Loucy (cell line): Measurements from ENCODE around the gene TBC1D1.

Experiments
- H2AFZ ChIP-seq: fragments of 200-600 bp; sonication (generic); 2 replicates; pipeline ENCODE4 v1.6.0; 2016; ENCODE audit warnings: antibody characterized with exemption, mild to moderate bottlenecking, low read length, moderate library complexity
- H3F3A ChIP-seq: fragments of 200-600 bp; 2 replicates; pipeline ENCODE4 v1.6.0; 2016; ENCODE audit warnings: antibody characterized with exemption, low read depth, mild to moderate bottlenecking
- H3K27me3 ChIP-seq: fragments of 200-600 bp; sonication (generic); 2 replicates; pipeline ENCODE4 v1.6.1; 2014; ENCODE audit warnings: low read length, mild to moderate bottlenecking; ENCODE audit not compliant: insufficient read depth, poor library complexity, severe bottlenecking
- H3K36me3 ChIP-seq: fragments of 200-600 bp; sonication (generic); 2 replicates; pipeline ENCODE4 v1.6.1; 2016; ENCODE audit warnings: low read length; ENCODE audit not compliant: insufficient read depth
- H3K4me1 ChIP-seq: fragments of 200-600 bp; sonication (generic); 2 replicates; pipeline ENCODE4 v1.5.1; 2014; ENCODE audit warnings: low read length, mild to moderate bottlenecking; ENCODE audit not compliant: insufficient read depth, poor library complexity, severe bottlenecking
- H3K4me2 ChIP-seq: fragments of 200-600 bp; sonication (generic); 2 replicates; pipeline ENCODE4 v1.6.0; 2014; ENCODE audit warnings: antibody characterized with exemption, low read length, low read depth, mild to moderate bottlenecking; ENCODE audit not compliant: poor library complexity, severe bottlenecking
- H3K4me3 ChIP-seq: fragments of 200-600 bp; sonication (generic); 2 replicates; pipeline ENCODE4 v1.5.1; 2014; ENCODE audit warnings: low read length, mild to moderate bottlenecking, mixed read lengths; ENCODE audit not compliant: poor library complexity, severe bottlenecking
- H3K79me2 ChIP-seq: fragments of 200-600 bp; sonication (generic); 2 replicates; pipeline ENCODE4 v1.6.1; 2014; ENCODE audit warnings: low read length; ENCODE audit not compliant: insufficient read depth
- H3K9ac ChIP-seq: fragments of 200-600 bp; sonication (generic); 2 replicates; pipeline ENCODE4 v1.6.0; 2014; ENCODE audit warnings: mild to moderate bottlenecking, low read depth, low read length, moderate library complexity; ENCODE audit not compliant: poor library complexity, severe bottlenecking
- H3K9me2 ChIP-seq: fragments of 200-600 bp; sonication (generic); replicated peaks from 2 replicates; pipeline ENCODE4 v1.6.1; 2016; ENCODE audit warnings: low read depth, low read length, mixed read lengths
- H3K9me3 ChIP-seq: fragments of 200-600 bp; sonication (generic); 2 replicates; pipeline ENCODE4 v1.6.1; 2014; ENCODE audit warnings: mild to moderate bottlenecking, antibody characterized with exemption, low read length, low read depth; ENCODE audit not compliant: insufficient read depth
- H4K20me1 ChIP-seq: fragments of 200-600 bp; sonication (generic); 2 replicates; pipeline ENCODE4 v1.6.0; 2014; ENCODE audit warnings: antibody characterized with exemption, low read length, mild to moderate bottlenecking; ENCODE audit not compliant: insufficient read depth, poor library complexity, severe bottlenecking
- EZH2phosphoT487 ChIP-seq: fragments of 200-600 bp; IDR thresholded peaks from 2 replicates; pipeline ENCODE4 v1.6.1; 2018; ENCODE audit warnings: antibody characterized with exemption, mild to moderate bottlenecking, moderate library complexity, borderline replicate concordance
- TF ChIP-seq, protein P1 (sequence below): fragments of 200-600 bp; sonication (generic); conservative IDR thresholded peaks from 2 replicates; pipeline ENCODE4 v1.5.1; 2014; ENCODE audit warnings: mild to moderate bottlenecking, antibody characterized with exemption, low read length

Gene TBC1D1

DNA sequence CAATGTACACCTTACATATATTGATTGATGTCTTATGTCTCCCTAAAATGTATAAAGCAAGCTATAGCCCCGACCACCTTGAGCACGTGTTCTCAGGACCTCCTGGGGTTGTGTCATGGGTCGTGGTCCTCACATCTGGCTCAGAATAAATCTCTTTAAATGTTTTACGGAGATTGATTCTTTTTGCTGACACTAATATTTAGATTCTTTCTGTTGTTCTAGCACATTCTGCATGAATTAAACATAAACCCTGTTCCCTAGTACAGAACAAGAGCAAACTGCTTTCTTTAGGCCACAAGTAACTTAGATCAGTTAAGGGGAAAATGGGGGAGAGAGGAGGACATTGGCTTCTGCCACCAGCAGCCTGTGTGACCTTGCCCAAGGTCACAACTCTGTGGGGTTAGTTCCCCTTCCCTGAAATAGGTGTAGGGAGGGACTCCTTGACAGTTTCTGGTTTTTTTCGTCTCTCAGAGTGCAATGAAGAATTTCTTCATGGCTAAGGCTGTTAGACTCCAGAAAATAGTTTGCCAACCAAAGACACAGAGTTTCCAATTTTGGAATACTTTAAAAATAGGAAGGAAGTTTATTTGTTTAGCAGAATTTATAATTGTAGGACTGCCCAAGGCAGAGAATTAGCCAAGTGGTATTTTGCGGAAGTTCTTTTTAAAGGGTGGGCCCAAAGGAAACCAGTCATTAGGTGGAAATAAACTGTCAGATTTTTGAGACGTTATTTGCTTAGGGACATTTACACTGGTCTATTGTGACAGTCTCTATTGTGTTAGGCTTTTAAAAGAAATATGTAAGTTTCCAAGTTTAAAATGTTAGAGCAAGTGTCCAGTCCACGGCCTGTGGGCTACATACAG is 98.7 kb downstream of the TBC1D1 start:
- Histone ChIP-seq H3K4me3 (no peak overlapping the region), H2AFZ (no peak overlapping the region), H3K4me2 (no peak overlapping the region), H3K36me3 (no peaks in the 10 kb centered on the region), H3K79me2 (peaks cover 9% of the 10 kb centered on the region; the same call in 1 of the 2 replicates), H3K9ac (no peak overlapping the region), H3K9me3 (no peaks in the 10 kb centered on the region), H3K4me1 (peaks cover 4% of the 10 kb centered on the region), H3K9me2 (no peaks in the 10 kb centered on the region), H3F3A (no peaks in the 10 kb centered on the region), H4K20me1 (no peaks in the 10 kb centered on the region), H3K27me3 (no peaks in the 10 kb centered on the region)
- no peak for TF ChIP-seq EZH2phosphoT487
- TF ChIP-seq, protein P1, sequence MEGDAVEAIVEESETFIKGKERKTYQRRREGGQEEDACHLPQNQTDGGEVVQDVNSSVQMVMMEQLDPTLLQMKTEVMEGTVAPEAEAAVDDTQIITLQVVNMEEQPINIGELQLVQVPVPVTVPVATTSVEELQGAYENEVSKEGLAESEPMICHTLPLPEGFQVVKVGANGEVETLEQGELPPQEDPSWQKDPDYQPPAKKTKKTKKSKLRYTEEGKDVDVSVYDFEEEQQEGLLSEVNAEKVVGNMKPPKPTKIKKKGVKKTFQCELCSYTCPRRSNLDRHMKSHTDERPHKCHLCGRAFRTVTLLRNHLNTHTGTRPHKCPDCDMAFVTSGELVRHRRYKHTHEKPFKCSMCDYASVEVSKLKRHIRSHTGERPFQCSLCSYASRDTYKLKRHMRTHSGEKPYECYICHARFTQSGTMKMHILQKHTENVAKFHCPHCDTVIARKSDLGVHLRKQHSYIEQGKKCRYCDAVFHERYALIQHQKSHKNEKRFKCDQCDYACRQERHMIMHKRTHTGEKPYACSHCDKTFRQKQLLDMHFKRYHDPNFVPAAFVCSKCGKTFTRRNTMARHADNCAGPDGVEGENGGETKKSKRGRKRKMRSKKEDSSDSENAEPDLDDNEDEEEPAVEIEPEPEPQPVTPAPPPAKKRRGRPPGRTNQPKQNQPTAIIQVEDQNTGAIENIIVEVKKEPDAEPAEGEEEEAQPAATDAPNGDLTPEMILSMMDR = no peak

DNA sequence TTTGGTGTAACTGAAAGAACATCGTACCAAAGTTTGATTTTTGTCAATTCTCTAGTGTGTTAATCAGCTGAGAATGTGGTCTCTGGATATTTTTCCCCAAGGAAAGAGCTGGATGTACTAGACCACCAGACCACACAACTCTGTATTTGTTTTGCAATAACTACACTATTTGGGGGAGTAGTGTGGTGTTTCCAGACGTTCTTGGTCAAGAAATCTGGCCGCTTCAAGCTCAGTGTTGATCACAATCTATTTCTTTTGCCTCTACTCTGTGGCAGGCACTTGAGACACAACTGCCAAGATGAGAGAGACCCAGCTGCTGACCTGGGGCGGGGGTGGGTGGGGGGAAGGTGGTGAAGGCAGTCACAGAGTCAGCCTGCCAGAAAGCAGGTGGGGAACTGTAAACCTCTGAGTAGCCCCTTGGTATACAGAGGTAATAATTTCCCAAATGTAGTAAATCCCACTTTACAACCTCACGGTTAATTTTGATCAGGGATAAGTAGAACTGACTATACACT is 99.9 kb downstream of the TBC1D1 start:
- Histone ChIP-seq H3K4me1 (peaks cover 6% of the 10 kb centered on the region), H3K9me3 (no peaks in the 10 kb centered on the region), H3K4me2 (no peak overlapping the region), H3F3A (no peaks in the 10 kb centered on the region), H3K27me3 (no peaks in the 10 kb centered on the region), H3K9ac (no peak overlapping the region), H3K36me3 (no peaks in the 10 kb centered on the region), H3K4me3 (no peak overlapping the region), H3K79me2 (peaks cover 12% of the 10 kb centered on the region; the same call in 1 of the 2 replicates), H4K20me1 (no peaks in the 10 kb centered on the region), H2AFZ (no peak overlapping the region), H3K9me2 (no peaks in the 10 kb centered on the region)
- TF ChIP-seq, protein P1 = no peak
- no peak for TF ChIP-seq EZH2phosphoT487

DNA sequence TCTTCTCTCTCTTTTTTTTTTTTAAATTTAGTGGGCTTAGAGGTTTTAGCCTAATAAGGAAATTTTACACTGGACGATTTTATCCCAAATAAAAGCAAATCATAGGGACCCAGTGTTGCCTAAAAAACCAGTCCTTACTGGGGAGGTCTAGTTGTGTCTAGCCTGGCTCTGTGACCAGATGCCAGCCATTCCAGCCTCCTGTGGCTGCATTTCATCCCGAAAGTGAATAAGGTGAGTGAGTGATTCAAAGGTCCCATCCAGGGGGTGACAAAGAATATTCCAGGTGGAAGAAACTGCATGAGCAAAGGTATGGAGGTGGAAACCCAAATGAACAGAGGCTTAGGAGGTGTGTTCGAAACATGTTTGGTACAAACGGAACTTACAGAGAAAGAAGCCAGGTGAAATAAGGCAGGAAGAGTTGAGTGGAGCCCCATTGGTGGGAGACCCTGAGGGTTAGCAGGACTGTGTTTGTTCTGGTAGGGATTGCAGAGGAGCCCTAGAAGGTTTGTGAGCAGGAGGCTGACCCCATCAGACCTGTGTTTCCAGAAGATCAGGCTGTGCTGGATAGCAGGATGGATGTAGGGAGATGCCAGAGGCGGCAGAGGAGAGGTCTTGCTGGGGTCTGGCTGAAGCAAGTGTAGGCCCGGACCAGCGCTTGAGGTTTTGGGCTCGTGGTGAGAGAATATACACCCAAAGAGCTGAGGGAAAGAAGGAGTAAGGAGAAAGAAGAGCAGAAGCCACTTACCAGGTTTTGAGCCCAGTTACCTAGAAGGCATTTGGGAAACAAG is 100.9 kb downstream of the TBC1D1 start:
- Histone ChIP-seq H3K9me3 (no peaks in the 10 kb centered on the region), H3K9me2 (no peaks in the 10 kb centered on the region), H3K79me2 (peaks cover 14% of the 10 kb centered on the region; the same call in 1 of the 2 replicates), H3K9ac (no peak overlapping the region), H3F3A (no peaks in the 10 kb centered on the region), H3K36me3 (no peaks in the 10 kb centered on the region), H4K20me1 (no peaks in the 10 kb centered on the region), H3K27me3 (no peaks in the 10 kb centered on the region), H2AFZ (no peak overlapping the region), H3K4me1 (peaks cover 6% of the 10 kb centered on the region), H3K4me2 (no peak overlapping the region), H3K4me3 (no peak overlapping the region)
- TF ChIP-seq, protein P1 = no peak
- no peak for TF ChIP-seq EZH2phosphoT487
